ENCODE data around the gene OR4N5.
"Not testable (repeated sequence)": the region's sequence is repeated elsewhere in the genome, so short reads cannot be mapped to it uniquely, and the experiment has no call there.

The OR4N5 gene

GRCh38 chr14:20138520-20138919 lies at the start of gene OR4N5:
OR4N5 (plus strand) TSS chr14:20138820; CDS start chr14:20143736, 4,916 bp downstream.
- no peak for TF ChIP-seq CTCF (IDR thresholded peaks at IDR 0.05; ENCODE audit: insufficient read depth, low read length, missing control alignments)

GRCh38 chr14:20092050-20092449 lies 46.6 kb upstream of the OR4N5 start:
- TF ChIP-seq CTCF (IDR thresholded peaks at IDR 0.05; ENCODE audit: insufficient read depth, low read length, missing control alignments): no peak
- ChIA-PET CTCF (no interaction called here), POLR2A (no interaction called here)
- DNase-seq (ENCODE audit: low read depth, low spot score): no peak
- no peak overlapping the region for H3K4me3 ChIP-seq (ENCODE audit: low read depth, low read length)

More at GRCh38 chr14:20138520-20138919, at the start of gene OR4N5:
- CTCF ChIA-PET: no interaction called here
- no peak within 1 kb of the TSS for H3K4me3 ChIP-seq (ENCODE audit: low read depth, low read length)
- no peak for DNase-seq (ENCODE audit: low read depth, low spot score)
- POLR2A ChIA-PET: no interaction called here

GRCh38 chr14:20093442-20093841 lies 45.2 kb upstream of the OR4N5 start:
- ChIA-PET POLR2A (no interaction called here), CTCF (no interaction called here)
- TF ChIP-seq CTCF (IDR thresholded peaks at IDR 0.05; ENCODE audit: insufficient read depth, low read length, missing control alignments): no peak
- no peak overlapping the region for H3K4me3 ChIP-seq (ENCODE audit: low read depth, low read length)
- DNase-seq (ENCODE audit: low read depth, low spot score): no peak

- H3K4me3 ChIP-seq (ENCODE audit: low read depth, low read length); POLR2A ChIA-PET; CTCF ChIA-PET; DNase-seq (ENCODE audit: low read depth, low spot score): not testable (repeated sequence)
These were observed 39.5 kb upstream of the OR4N5 start for GRCh38 chr14:20098926-20099770.

- no peak for TF ChIP-seq CTCF (IDR thresholded peaks at IDR 0.05; ENCODE audit: insufficient read depth, low read length, missing control alignments)
- ChIA-PET POLR2A (no interaction called here), CTCF (no interaction called here)
- no peak for DNase-seq (ENCODE audit: low read depth, low spot score)
- H3K4me3 ChIP-seq (ENCODE audit: low read depth, low read length): no peak within 1 kb of the TSS
These were observed 28.2 kb upstream of the OR4N5 start, which contains the start of gene OR4K17 for GRCh38 chr14:20110438-20110837. OR4K17 (plus strand) TSS chr14:20110739; CDS start chr14:20117500, 6,761 bp downstream.

GRCh38 chr14:20112321-20112720 lies 26.3 kb upstream of the OR4N5 start:
- TF ChIP-seq CTCF (IDR thresholded peaks at IDR 0.05; ENCODE audit: insufficient read depth, low read length, missing control alignments): no peak
- no peak for DNase-seq (ENCODE audit: low read depth, low spot score)
- H3K4me3 ChIP-seq (ENCODE audit: low read depth, low read length): no peak overlapping the region
- ChIA-PET POLR2A (no interaction called here), CTCF (no interaction called here)

GRCh38 chr14:20116748-20117147 lies 21.9 kb upstream of the OR4N5 start:
- H3K4me3 ChIP-seq (ENCODE audit: low read depth, low read length): no peak overlapping the region
- POLR2A ChIA-PET: no interaction called here
- CTCF ChIA-PET: no interaction called here
- no peak for DNase-seq (ENCODE audit: low read depth, low spot score)
- no peak for TF ChIP-seq CTCF (IDR thresholded peaks at IDR 0.05; ENCODE audit: insufficient read depth, low read length, missing control alignments)
